WI38 (cell line): ENCODE results near the gene STAMBPL1.

Experiments
- H3K4me3 ChIP-seq: 2 replicates; pipeline ENCODE4 v1.5.1; 2011; ENCODE audit warnings: low read depth, mild to moderate bottlenecking, control low read depth, low read length
- TF ChIP-seq, protein P1 (sequence below): IDR thresholded peaks from 2 replicates; pipeline ENCODE4 v1.5.1; 2012; ENCODE audit warnings: low read depth, mild to moderate bottlenecking, control low read depth, low read length

STAMBPL1 gene

GRCh38 chr10:88938938-88939337 is 58.9 kb downstream of the STAMBPL1 start:
- no peak overlapping the region for H3K4me3 ChIP-seq
- TF ChIP-seq, protein P1, sequence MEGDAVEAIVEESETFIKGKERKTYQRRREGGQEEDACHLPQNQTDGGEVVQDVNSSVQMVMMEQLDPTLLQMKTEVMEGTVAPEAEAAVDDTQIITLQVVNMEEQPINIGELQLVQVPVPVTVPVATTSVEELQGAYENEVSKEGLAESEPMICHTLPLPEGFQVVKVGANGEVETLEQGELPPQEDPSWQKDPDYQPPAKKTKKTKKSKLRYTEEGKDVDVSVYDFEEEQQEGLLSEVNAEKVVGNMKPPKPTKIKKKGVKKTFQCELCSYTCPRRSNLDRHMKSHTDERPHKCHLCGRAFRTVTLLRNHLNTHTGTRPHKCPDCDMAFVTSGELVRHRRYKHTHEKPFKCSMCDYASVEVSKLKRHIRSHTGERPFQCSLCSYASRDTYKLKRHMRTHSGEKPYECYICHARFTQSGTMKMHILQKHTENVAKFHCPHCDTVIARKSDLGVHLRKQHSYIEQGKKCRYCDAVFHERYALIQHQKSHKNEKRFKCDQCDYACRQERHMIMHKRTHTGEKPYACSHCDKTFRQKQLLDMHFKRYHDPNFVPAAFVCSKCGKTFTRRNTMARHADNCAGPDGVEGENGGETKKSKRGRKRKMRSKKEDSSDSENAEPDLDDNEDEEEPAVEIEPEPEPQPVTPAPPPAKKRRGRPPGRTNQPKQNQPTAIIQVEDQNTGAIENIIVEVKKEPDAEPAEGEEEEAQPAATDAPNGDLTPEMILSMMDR = no peak

- no peak overlapping the region for H3K4me3 ChIP-seq
- TF ChIP-seq, protein P1 = no peak
These were observed 61.0 kb downstream of the STAMBPL1 start for GRCh38 chr10:88941026-88941425.

- TF ChIP-seq, protein P1 = no peak
- no peak overlapping the region for H3K4me3 ChIP-seq
These were observed 63.7 kb downstream of the STAMBPL1 start for GRCh38 chr10:88943778-88944177.

DNA sequence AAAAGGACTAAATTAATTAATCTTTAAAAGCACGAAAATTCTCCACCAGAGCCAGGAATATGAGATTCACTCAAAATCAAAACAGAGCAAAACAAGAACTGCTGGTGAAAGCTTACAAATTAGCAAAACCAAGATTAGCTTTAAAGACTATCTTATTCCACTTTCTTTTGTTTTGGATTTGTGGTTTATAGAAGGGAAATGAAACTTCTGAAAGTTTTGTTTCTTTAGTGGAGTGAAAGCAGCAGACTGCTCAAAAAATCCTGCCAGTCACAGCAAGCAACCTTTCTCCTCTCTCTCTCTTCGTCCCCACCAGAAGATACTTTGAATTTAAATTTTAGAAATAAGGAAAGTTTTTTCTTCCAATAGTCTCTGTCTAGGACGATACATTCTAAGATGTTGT is 64.8 kb downstream of the STAMBPL1 start:
- H3K4me3 ChIP-seq = no peak overlapping the region
- TF ChIP-seq, protein P1 = no peak

GRCh38 chr10:88946200-88946599 is 66.2 kb downstream of the STAMBPL1 start:
- no peak overlapping the region for H3K4me3 ChIP-seq
- TF ChIP-seq, protein P1 = no peak

GRCh38 chr10:88946965-88947590 is 67.0 kb downstream of the STAMBPL1 start:
- TF ChIP-seq, protein P1 = no peak

GRCh38 chr10:88949051-88949450 is 69.0 kb downstream of the STAMBPL1 start:
- no peak overlapping the region for H3K4me3 ChIP-seq
- TF ChIP-seq, protein P1 = no peak

More at GRCh38 chr10:88946965-88947590, 67.0 kb downstream of the STAMBPL1 start:
- H3K4me3 ChIP-seq = no peak overlapping the region
